Uterus (tissue), 2 donors: Measurements from ENCODE around the gene NFIA.

ENCODE experiments used
- CTCF ChIP-seq, 4 experiments: fragments of 200-600 bp in 2 of 4; fragments of 450-650 bp in 2 of 4; sonication (generic) in 2 of 4; IDR thresholded peaks; one replicate each; pipeline ENCODE4 v1.5.1; 2016 to 2019; ENCODE audit warnings: antibody characterized with exemption in 4 of 4, mild to moderate bottlenecking in 2 of 4, moderate library complexity in 1 of 4
- POLR2A ChIP-seq, 2 donors: fragments of 450-650 bp; IDR thresholded peaks; one replicate each; pipeline ENCODE4 v1.6.1; 2016; ENCODE audit warnings: antibody characterized with exemption in 2 of 2, mild to moderate bottlenecking in 1 of 2, moderate library complexity in 1 of 2

- TF ChIP-seq POLR2A (IDR thresholded peaks at IDR 0.05), result no peak
- no peak for TF ChIP-seq CTCF (IDR thresholded peaks at IDR 0.05)
Observed at GRCh38 chr1:61250933-61251332, 168.6 kb downstream of the NFIA start.
